Keratinocyte (primary cell): ENCODE results near the gene TRAPPC14. TPM values are rescaled to one million over a fixed set of nuclear protein-coding genes. Genes with fewer than 3 reads are reported as not detected.

Experiments used
- DNase-seq: peaks from one replicate; pipeline ENCODE4 v3.0.0-alpha.2; 2011; ENCODE audit warnings: low read depth, missing footprints, low spot score
- FAIRE-seq: peaks from 2 replicates; lab custom pipeline; 2011; peaks lifted over from hg19 to GRCh38; lab: Jason Lieb, UNC
- H2AFZ ChIP-seq: 2 replicates; pipeline ENCODE4 v1.6.0; 2012; ENCODE audit warnings: low read length, control low read depth, inconsistent platforms; ENCODE audit not compliant: control insufficient read depth
- H3K27ac ChIP-seq: 2 replicates; pipeline ENCODE4 v1.5.1; 2011; ENCODE audit warnings: low read length; ENCODE audit not compliant: control insufficient read depth, insufficient read depth
- H3K27me3 ChIP-seq: 3 replicates; pipeline ENCODE4 v1.6.0; 2011; ENCODE audit warnings: low read length; ENCODE audit not compliant: control insufficient read depth, insufficient read depth; ENCODE audit errors: extremely low read depth
- H3K36me3 ChIP-seq, 2 experiments: 2 replicates in 1 of 2; 3 replicates in 1 of 2; pipeline ENCODE4 v1.5.1; 2011; ENCODE audit warnings: low read length in 2 of 2, mild to moderate bottlenecking in 1 of 2; ENCODE audit not compliant: control insufficient read depth in 2 of 2, insufficient read depth in 2 of 2; ENCODE audit errors: extremely low read depth in 1 of 2
- H3K4me1 ChIP-seq: 3 replicates; pipeline ENCODE4 v1.5.1; 2011; ENCODE audit warnings: low read length; ENCODE audit not compliant: control insufficient read depth, insufficient read depth; ENCODE audit errors: extremely low read depth
- H3K4me2 ChIP-seq: 3 replicates; pipeline ENCODE4 v1.6.0; 2011; ENCODE audit warnings: low read depth, low read length; ENCODE audit not compliant: control insufficient read depth, insufficient read depth; ENCODE audit errors: extremely low read depth
- H3K4me3 ChIP-seq, 3 experiments: fragments of 200-600 bp in 1 of 3; sonication (generic) in 1 of 3; 2 replicates in 2 of 3; 3 replicates in 1 of 3; pipeline ENCODE4 v1.5.1; 2011 to 2016; ENCODE audit warnings: low read length in 3 of 3, mild to moderate bottlenecking in 3 of 3, control low read depth in 2 of 3, inconsistent platforms in 1 of 3, low read depth in 1 of 3, mixed read lengths in 1 of 3, mixed run types in 1 of 3, moderate library complexity in 1 of 3; ENCODE audit not compliant: control insufficient read depth in 2 of 3, insufficient read depth in 2 of 3; ENCODE audit errors: extremely low read depth in 1 of 3
- H3K79me2 ChIP-seq: 2 replicates; pipeline ENCODE4 v1.6.0; 2012; ENCODE audit warnings: low read length; ENCODE audit not compliant: control insufficient read depth, insufficient read depth
- H3K9ac ChIP-seq: 3 replicates; pipeline ENCODE4 v1.6.0; 2011; ENCODE audit warnings: low read length; ENCODE audit not compliant: control insufficient read depth, insufficient read depth; ENCODE audit errors: extremely low read depth
- H3K9me1 ChIP-seq: 3 replicates; pipeline ENCODE4 v1.6.0; 2011; ENCODE audit warnings: low read length; ENCODE audit not compliant: control insufficient read depth, insufficient read depth; ENCODE audit errors: extremely low read depth
- H3K9me3 ChIP-seq: 2 replicates; pipeline ENCODE4 v1.5.1; 2012; ENCODE audit warnings: low read depth, low read length; ENCODE audit not compliant: control insufficient read depth
- H4K20me1 ChIP-seq: 3 replicates; pipeline ENCODE4 v1.6.0; 2011; ENCODE audit warnings: low read length; ENCODE audit not compliant: control insufficient read depth, insufficient read depth; ENCODE audit errors: extremely low read depth
- EZH2 ChIP-seq: IDR thresholded peaks from one replicate; pipeline ENCODE4 v1.6.1; 2012; ENCODE audit warnings: inconsistent platforms, mild to moderate bottlenecking, low read length, moderate library complexity
- dilution Hi-C: fragments of 300-500 bp; cut with MboI; formaldehyde crosslinking; loops from one replicate; pipeline ENCODE4 v1.7.0; 2020; ENCODE audit warnings: low sequenced_read_pairs; ENCODE audit not compliant: extremely low pct_ligation_motif_present
- polyA plus RNA-seq, 5 experiments: library from polyadenylated mRNA; depleted of rRNA in 3 of 5; stranded (reverse) in 3 of 5; stranded (forward) in 1 of 5; unstranded in 1 of 5; fragments of >200 nt; gene quantifications; 1 replicate in 1 of 5; 2 replicates in 3 of 5; 3 replicates in 1 of 5; pipeline versions ENCODE4 v1.2.1 to v1.2.3, GENCODE V29; 2011 to 2012; ENCODE audit warnings: missing spikeins in 2 of 5, low read depth in 1 of 5, low replicate concordance in 1 of 5
- TF ChIP-seq, protein P1 (sequence below), 3 experiments: IDR thresholded peaks in 1 of 3; conservative IDR thresholded peaks in 1 of 3; optimal IDR thresholded peaks in 1 of 3; 2 replicates in 2 of 3; 3 replicates in 1 of 3; pipeline versions ENCODE3 to v1.5.1; 2011; ENCODE audit warnings: low read length in 3 of 3, mild to moderate bottlenecking in 3 of 3, moderate library complexity in 2 of 3, control low read depth in 1 of 3, inconsistent platforms in 1 of 3; ENCODE audit not compliant: insufficient read depth in 2 of 3; ENCODE audit errors: extremely low read depth in 1 of 3

Gene TRAPPC14
- polyA plus RNA-seq, 1 donor (not counting 4 experiments of a cell fraction or from before 2014, with no cell fraction given): 4.7 TPM

- H3K9me3 ChIP-seq: no peaks in the 10 kb centered on the region
- no peak overlapping the region for H3K4me2 ChIP-seq
- no peaks in the 10 kb centered on the region for H3K79me2 ChIP-seq
- H3K9ac ChIP-seq: no peak overlapping the region
- H2AFZ ChIP-seq: no peak overlapping the region
- H4K20me1 ChIP-seq: no peaks in the 10 kb centered on the region
- no peaks in the 10 kb centered on the region for H3K27me3 ChIP-seq
- no peak for TF ChIP-seq EZH2
- TF ChIP-seq, protein P1, sequence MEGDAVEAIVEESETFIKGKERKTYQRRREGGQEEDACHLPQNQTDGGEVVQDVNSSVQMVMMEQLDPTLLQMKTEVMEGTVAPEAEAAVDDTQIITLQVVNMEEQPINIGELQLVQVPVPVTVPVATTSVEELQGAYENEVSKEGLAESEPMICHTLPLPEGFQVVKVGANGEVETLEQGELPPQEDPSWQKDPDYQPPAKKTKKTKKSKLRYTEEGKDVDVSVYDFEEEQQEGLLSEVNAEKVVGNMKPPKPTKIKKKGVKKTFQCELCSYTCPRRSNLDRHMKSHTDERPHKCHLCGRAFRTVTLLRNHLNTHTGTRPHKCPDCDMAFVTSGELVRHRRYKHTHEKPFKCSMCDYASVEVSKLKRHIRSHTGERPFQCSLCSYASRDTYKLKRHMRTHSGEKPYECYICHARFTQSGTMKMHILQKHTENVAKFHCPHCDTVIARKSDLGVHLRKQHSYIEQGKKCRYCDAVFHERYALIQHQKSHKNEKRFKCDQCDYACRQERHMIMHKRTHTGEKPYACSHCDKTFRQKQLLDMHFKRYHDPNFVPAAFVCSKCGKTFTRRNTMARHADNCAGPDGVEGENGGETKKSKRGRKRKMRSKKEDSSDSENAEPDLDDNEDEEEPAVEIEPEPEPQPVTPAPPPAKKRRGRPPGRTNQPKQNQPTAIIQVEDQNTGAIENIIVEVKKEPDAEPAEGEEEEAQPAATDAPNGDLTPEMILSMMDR (optimal IDR thresholded peaks at IDR 0.05 in 1 of 3, IDR thresholded peaks at IDR 0.05 in 1 of 3, conservative IDR thresholded peaks at IDR 0.05 in 1 of 3; ENCODE audit: extremely low read depth in 1 of 3, insufficient read depth in 2 of 3, low read length in 3 of 3): no peak
- dilution Hi-C loops: no loop called here
- H3K27ac ChIP-seq: no peak overlapping the region
- H3K9me1 ChIP-seq: no peaks in the 10 kb centered on the region
- DNase-seq (no peak), FAIRE-seq (no peak)
- H3K4me3 ChIP-seq: no peak overlapping the region
- no peaks in the 10 kb centered on the region for H3K4me1 ChIP-seq
- peaks cover 17 to 26% of the 10 kb centered on the region in 2 experiments for H3K36me3 ChIP-seq
These were observed 46.6 kb downstream of the TRAPPC14 start for GRCh38 chr7:100111914-100112313.

GRCh38 chr7:100111156-100111555 lies 47.4 kb downstream of the TRAPPC14 start:
- H3K9ac ChIP-seq: no peak overlapping the region
- no peak overlapping the region for H3K4me3 ChIP-seq
- peaks cover 17 to 31% of the 10 kb centered on the region in 2 experiments for H3K36me3 ChIP-seq
- no peaks in the 10 kb centered on the region for H3K79me2 ChIP-seq
- FAIRE-seq (no peak), DNase-seq (no peak)
- TF ChIP-seq EZH2: no peak
- no peaks in the 10 kb centered on the region for H4K20me1 ChIP-seq
- H3K27me3 ChIP-seq: no peaks in the 10 kb centered on the region
- no peak overlapping the region for H3K27ac ChIP-seq
- no peaks in the 10 kb centered on the region for H3K9me3 ChIP-seq
- no peaks in the 10 kb centered on the region for H3K4me1 ChIP-seq
- no peaks in the 10 kb centered on the region for H3K9me1 ChIP-seq
- H2AFZ ChIP-seq: no peak overlapping the region
- dilution Hi-C loops: no loop called here
- no peak overlapping the region for H3K4me2 ChIP-seq

DNA sequence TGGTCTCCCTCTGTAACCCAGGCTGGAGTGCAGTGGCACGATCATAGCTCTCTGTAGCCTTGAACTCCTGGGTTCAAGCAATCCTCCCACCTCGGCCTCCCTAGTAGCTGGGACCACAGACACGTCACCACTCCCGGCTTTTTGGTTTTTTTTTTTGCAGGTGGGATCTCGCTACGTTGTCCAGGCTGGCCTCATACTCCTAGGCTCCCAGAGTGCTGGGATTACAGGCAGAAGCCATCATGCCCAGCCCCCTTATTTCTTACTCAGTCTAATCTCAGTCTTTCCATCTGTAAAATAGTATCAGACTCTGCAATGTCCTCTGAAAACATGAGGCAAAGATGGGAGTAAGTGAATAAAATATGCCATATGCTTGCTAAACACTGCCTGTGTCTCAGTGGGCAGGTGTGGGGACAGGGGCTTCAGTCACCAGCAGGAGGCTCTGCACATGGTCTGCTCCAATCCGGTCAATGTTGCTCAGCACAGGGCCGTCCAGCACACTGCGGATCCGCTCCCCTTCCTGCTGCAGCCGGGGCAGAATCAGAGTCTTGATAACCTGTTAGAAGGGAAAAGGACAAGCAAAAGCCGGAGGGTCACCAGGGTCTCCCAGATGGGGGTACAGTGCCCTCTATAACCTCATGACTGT lies 48.9 kb downstream of the TRAPPC14 start:
- Histone ChIP-seq H3K4me2 (no peak overlapping the region), H3K9ac (no peak overlapping the region), H3K36me3 (peaks cover 17 to 44% of the 10 kb centered on the region in 2 experiments), H3K79me2 (no peaks in the 10 kb centered on the region), H4K20me1 (no peaks in the 10 kb centered on the region), H3K9me3 (no peaks in the 10 kb centered on the region), H2AFZ (no peak overlapping the region), H3K9me1 (no peaks in the 10 kb centered on the region), H3K4me1 (no peaks in the 10 kb centered on the region), H3K27ac (no peak overlapping the region), H3K27me3 (no peaks in the 10 kb centered on the region), H3K4me3 (no peak overlapping the region)
- dilution Hi-C loops: no loop called here
- DNase-seq (no peak), FAIRE-seq (no peak)
- TF ChIP-seq, protein P1 (optimal IDR thresholded peaks at IDR 0.05 in 1 of 3, IDR thresholded peaks at IDR 0.05 in 1 of 3, conservative IDR thresholded peaks at IDR 0.05 in 1 of 3; ENCODE audit: extremely low read depth in 1 of 3, insufficient read depth in 2 of 3, low read length in 3 of 3): peak in 1 of 3 experiments; percentile 15
- TF ChIP-seq EZH2: no peak
